HFFc6 (cell line): Measurements from ENCODE around the gene RAB5A. TPM values are rescaled to one million over a fixed set of nuclear protein-coding genes. Genes with fewer than 3 reads are reported as not detected.
A peak's percentile ranks its signal among the peaks of the same experiment; 100 is the strongest.
"Not testable (repeated sequence)": the region's sequence is repeated elsewhere in the genome, so short reads cannot be mapped to it uniquely, and the experiment has no call there.

Source experiments
- DNase-seq: peaks from one replicate; pipeline ENCODE4 v3.0.0-alpha.2; 2018
- H3K27ac Mint-ChIP-seq: 2 replicates; pipeline ENCODE4 v1.8.0; 2020; ENCODE audit warnings: mild to moderate bottlenecking, mixed read lengths
- H3K27me3 Mint-ChIP-seq: 2 replicates; pipeline ENCODE4 v1.8.0; 2021; ENCODE audit warnings: mild to moderate bottlenecking, moderate library complexity, mixed read lengths; ENCODE audit not compliant: insufficient read depth
- H3K36me3 Mint-ChIP-seq: 2 replicates; pipeline ENCODE4 v1.8.0; 2021; ENCODE audit warnings: low read depth, mixed read lengths
- H3K4me1 Mint-ChIP-seq: 2 replicates; pipeline ENCODE4 v1.8.0; 2020; ENCODE audit warnings: low read depth, mixed read lengths
- H3K4me3 Mint-ChIP-seq: 2 replicates; pipeline ENCODE4 v1.8.0; 2020; ENCODE audit warnings: mild to moderate bottlenecking, moderate library complexity, mixed read lengths
- H3K9me3 Mint-ChIP-seq: 2 replicates; pipeline ENCODE4 v1.8.0; 2020; ENCODE audit warnings: mild to moderate bottlenecking, mixed read lengths
- CTCF ChIP-seq: fragments of 200-600 bp; sonication (generic); IDR thresholded peaks from 2 replicates; pipeline ENCODE4 v1.5.0; 2021; ENCODE audit warnings: antibody characterized with exemption, mild to moderate bottlenecking
- total RNA-seq, 6 experiments: library from RNA; stranded (reverse); fragmentation: NEBNext Ultra II Directional; extraction: Animal tissue kit (Norgen Biotek cat#: 25700); gene quantifications; 2 replicates in 1 of 6; 3 replicates in 5 of 6; pipeline ENCODE4 v1.2.3, GENCODE V29; 2021

The RAB5A gene
- total RNA-seq, 6 experiments from 2014 or later = 56.7 to 71.1 (median 66.0) TPM

- no peak for DNase-seq
- H3K27me3 Mint-ChIP-seq = no peaks in the 10 kb centered on the region
- no peak for TF ChIP-seq CTCF
- H3K9me3 Mint-ChIP-seq = no peaks in the 10 kb centered on the region
- no peak overlapping the region for H3K27ac Mint-ChIP-seq
- H3K36me3 Mint-ChIP-seq = peaks cover 19% of the 10 kb centered on the region; the same call in 1 of the 2 replicates
- H3K4me1 Mint-ChIP-seq = peaks cover 14% of the 10 kb centered on the region
- no peak overlapping the region for H3K4me3 Mint-ChIP-seq
These were observed 15.1 kb downstream of the RAB5A start for GRCh38 chr3:19961960-19962359.

GRCh38 chr3:19967208-19967607 is 20.3 kb downstream of the RAB5A start:
- no peak for TF ChIP-seq CTCF
- DNase-seq = no peak
- Mint-ChIP-seq H3K36me3 (peaks cover 13% of the 10 kb centered on the region), H3K27ac (no peak overlapping the region), H3K4me1 (peaks cover 34% of the 10 kb centered on the region), H3K27me3 (no peaks in the 10 kb centered on the region), H3K9me3 (no peaks in the 10 kb centered on the region), H3K4me3 (no peak overlapping the region)

GRCh38 chr3:19967812-19968211 is 20.9 kb downstream of the RAB5A start:
- Mint-ChIP-seq H3K4me1 (peaks cover 40% of the 10 kb centered on the region), H3K9me3 (no peaks in the 10 kb centered on the region), H3K36me3 (peaks cover 13% of the 10 kb centered on the region), H3K27ac (no peak overlapping the region), H3K4me3 (no peak overlapping the region), H3K27me3 (no peaks in the 10 kb centered on the region)
- DNase-seq = no peak
- no peak for TF ChIP-seq CTCF

- no peak for DNase-seq
- TF ChIP-seq CTCF = no peak
- no peak overlapping the region for H3K4me3 Mint-ChIP-seq
- H3K27ac Mint-ChIP-seq = no peak overlapping the region
- peaks cover 41% of the 10 kb centered on the region for H3K4me1 Mint-ChIP-seq
- H3K9me3 Mint-ChIP-seq = no peaks in the 10 kb centered on the region
- H3K36me3 Mint-ChIP-seq = peaks cover 21% of the 10 kb centered on the region
- no peaks in the 10 kb centered on the region for H3K27me3 Mint-ChIP-seq
These were observed 23.4 kb downstream of the RAB5A start for GRCh38 chr3:19970327-19970726.

- peaks cover 34% of the 10 kb centered on the region for H3K4me1 Mint-ChIP-seq
- no peaks in the 10 kb centered on the region for H3K9me3 Mint-ChIP-seq
- no peaks in the 10 kb centered on the region for H3K27me3 Mint-ChIP-seq
- H3K4me3 Mint-ChIP-seq = 0 out of 2 replicates have a peak overlapping the region, but pooled peaks have one; percentile 10
- peak; percentile 58 for DNase-seq
- peak overlapping the region; percentile 25 for H3K27ac Mint-ChIP-seq
- TF ChIP-seq CTCF = no peak
- peaks cover 16% of the 10 kb centered on the region for H3K36me3 Mint-ChIP-seq
These were observed 25.2 kb downstream of the RAB5A start for GRCh38 chr3:19972054-19972453.

GRCh38 chr3:19988904-19989303 is 42.0 kb downstream of the RAB5A start:
- H3K4me1 Mint-ChIP-seq, H3K9me3 Mint-ChIP-seq, H3K27me3 Mint-ChIP-seq, H3K4me3 Mint-ChIP-seq, H3K27ac Mint-ChIP-seq, H3K36me3 Mint-ChIP-seq, DNase-seq: not testable (repeated sequence)
